ENCODE data around the gene TBC1D21. TPM values are rescaled to one million over a fixed set of nuclear protein-coding genes. Genes with fewer than 3 reads are reported as not detected.

Gene TBC1D21
- not detected in 2 replicates for total RNA-seq (2013; cell fraction: nucleolus; rRNA removed)
- total RNA-seq (2014; rRNA removed) (not detected in 2 replicates), total RNA-seq (2014; rRNA removed; fragmentation: Illumina TruSeq; extraction: Trizol) (not detected in 2 replicates), total RNA-seq (2021) (not detected in 2 replicates), polyA plus RNA-seq (2011; rRNA removed) (not detected in 2 replicates), polyA plus RNA-seq (2014; fragmentation: Illumina TruSeq; extraction: Trizol) (not detected in 2 replicates), polyA plus RNA-seq (2014; fragmentation: Nextera tagmentation; extraction: Ambion mirVana) (not detected), polyA plus RNA-seq (2014; rRNA removed) (not detected in 2 replicates), polyA plus RNA-seq (2016; fragmentation: Nextera tagmentation; extraction: Ambion mirVana) (not detected), polyA minus RNA-seq (2011; rRNA and poly(A)+ RNA removed) (not detected in 2 replicates), Bru-seq, nascent RNA (not detected), BruChase-seq, experiment 1, labeled RNA remaining after a 6-hour chase (not detected), BruChase-seq, experiment 2, labeled RNA remaining after a 2-hour chase (not detected)
- polyA plus RNA-seq (2011; ENCODE audit: low read depth), result not detected
- not detected in 2 replicates for polyA plus RNA-seq (2011; cell fraction: cytosol; rRNA removed)
- not detected in 2 replicates for polyA plus RNA-seq (2011; cell fraction: nucleus; rRNA removed)
- not detected in 2 replicates for polyA plus RNA-seq (2012)
- not detected in 2 replicates for polyA minus RNA-seq (2011; cell fraction: cytosol; rRNA and poly(A)+ RNA removed)
- not detected in 2 replicates for polyA minus RNA-seq (2011; cell fraction: nucleus; rRNA and poly(A)+ RNA removed)
- long read RNA-seq, experiment 1, result 0 reads
- long read RNA-seq, experiment 2, result 0 reads

- no peak within 1 kb of the TSS for H3K27ac ChIP-seq (ENCODE audit: control insufficient read depth, insufficient read depth)
- no peaks in the 10 kb centered on the region for H3K9me3 ChIP-seq (replicated peaks; ENCODE audit: control insufficient read depth, insufficient read depth, low read length)
- H2AFZ ChIP-seq (ENCODE audit: control insufficient read depth, low read depth, low read length), result no peak within 1 kb of the TSS
- no peak within 1 kb of the TSS for H3K4me3 ChIP-seq
- H3K4me2 ChIP-seq (ENCODE audit: control insufficient read depth, insufficient read depth), result no peak within 1 kb of the TSS
- no peak for FAIRE-seq
- intact Hi-C loops (cut with micrococcal nuclease; ENCODE audit: unreplicated experiment) (no loop called here), in situ Hi-C loops (cut with MboI) (no loop called here)
- no peak for ATAC-seq
- no peaks in the 10 kb centered on the region for H3K4me1 ChIP-seq (ENCODE audit: control insufficient read depth, insufficient read depth, low read length)
- TF ChIP-seq RUNX3 (IDR thresholded peaks at IDR 0.05; ENCODE audit: low read length) (no peak), CTCF (IDR thresholded peaks at IDR 0.05 in 2 of 3, conservative IDR thresholded peaks at IDR 0.05 in 1 of 3; ENCODE audit: control insufficient read depth in 2 of 3, extremely low read depth in 1 of 3, insufficient read depth in 1 of 3, low read depth in 3 of 3, low read length in 3 of 3) (peak in 1 of 3 experiments; percentile 1; a peak in 1 of 6 replicates)
- ChIA-PET POLR2A (no interaction called here), SMC1A (ENCODE audit: uncharacterized antibody, unreplicated experiment) (interaction anchor here (0.9 to 3.0 kb wide), 5 partner anchors 8 to 63 kb away, joined by 3 to 43 read pairs (median 5); no protein-coding TSS in a partner anchor), CTCF (interaction anchor here (0.6 to 5.8 kb wide), 21 partner anchors 8 to 1724 kb away, joined by 3 to 116 read pairs (median 4); no protein-coding TSS in a partner anchor), RAD21 (ENCODE audit: unreplicated experiment) (interaction anchor here (0.6 to 1.6 kb wide), 7 partner anchors 9 to 592 kb away, joined by 3 to 6 read pairs (median 4); no protein-coding TSS in a partner anchor)
- no peaks in the 10 kb centered on the region for H3K79me2 ChIP-seq (ENCODE audit: control insufficient read depth, insufficient read depth, low read length)
- peaks cover 3 to 5% of the 10 kb centered on the region in 2 experiments; a peak in 3 of 4 replicates for H3K27me3 ChIP-seq (replicated peaks in 1 of 2; ENCODE audit: control insufficient read depth in 2 of 2, insufficient read depth in 2 of 2, low read length in 1 of 2)
- no peak for DNase-seq (ENCODE audit: low read depth, low spot score)
- no TSS peak for BruUV-seq (replicated peaks)
- no peaks in the 10 kb centered on the region for H3K36me3 ChIP-seq (ENCODE audit: control insufficient read depth in 2 of 2, insufficient read depth in 2 of 2, low read length in 1 of 2)
- H3K9ac ChIP-seq (ENCODE audit: control insufficient read depth, insufficient read depth, low read length), result no peak within 1 kb of the TSS
- H4K20me1 ChIP-seq (ENCODE audit: control insufficient read depth, insufficient read depth), result no peaks in the 10 kb centered on the region
- 28% methylated on average over 5 of the region's 5 CpGs for WGBS (ENCODE audit: insufficient coverage, insufficient replicate concordance, low lambda C conversion rate, missing lambda C conversion rate)
These were observed at the start of gene TBC1D21 for GRCh38 chr15:73873456-73873855. Gene TBC1D21 (plus strand): TSS chr15:73873564. CDS start chr15:73873710, 146 bp downstream.
